ENCODE results near the gene TCFL5.

DNA sequence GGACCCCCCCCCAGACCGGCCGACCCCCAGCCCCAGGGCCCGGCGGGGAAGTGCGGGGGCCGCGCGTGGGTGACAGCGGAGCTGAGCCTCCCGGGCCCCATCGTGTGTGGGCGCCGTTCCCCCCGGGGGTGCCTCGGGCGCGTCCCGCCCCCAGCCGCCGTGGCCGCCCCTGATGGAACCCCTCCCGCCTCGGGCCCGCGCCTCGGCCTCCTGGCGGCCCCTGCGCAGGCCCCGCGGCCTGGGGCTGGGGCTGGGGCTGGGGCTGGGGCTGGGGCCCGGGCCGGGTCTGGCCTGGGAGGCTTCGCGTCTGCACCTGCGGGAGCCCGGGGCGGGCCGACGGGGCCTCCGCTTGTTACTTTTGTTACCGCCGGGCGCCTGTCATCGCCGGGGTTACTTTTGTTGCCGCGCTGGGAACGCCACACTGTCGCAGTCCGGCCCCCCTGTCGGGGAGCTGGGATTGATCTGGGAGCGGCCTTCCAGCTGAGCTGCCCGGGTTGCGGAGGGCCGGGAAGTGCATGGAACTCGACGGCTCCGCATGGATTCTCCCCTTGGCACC, 56.4 kb downstream of the TCFL5 start:
- TF ChIP-seq, protein P1, sequence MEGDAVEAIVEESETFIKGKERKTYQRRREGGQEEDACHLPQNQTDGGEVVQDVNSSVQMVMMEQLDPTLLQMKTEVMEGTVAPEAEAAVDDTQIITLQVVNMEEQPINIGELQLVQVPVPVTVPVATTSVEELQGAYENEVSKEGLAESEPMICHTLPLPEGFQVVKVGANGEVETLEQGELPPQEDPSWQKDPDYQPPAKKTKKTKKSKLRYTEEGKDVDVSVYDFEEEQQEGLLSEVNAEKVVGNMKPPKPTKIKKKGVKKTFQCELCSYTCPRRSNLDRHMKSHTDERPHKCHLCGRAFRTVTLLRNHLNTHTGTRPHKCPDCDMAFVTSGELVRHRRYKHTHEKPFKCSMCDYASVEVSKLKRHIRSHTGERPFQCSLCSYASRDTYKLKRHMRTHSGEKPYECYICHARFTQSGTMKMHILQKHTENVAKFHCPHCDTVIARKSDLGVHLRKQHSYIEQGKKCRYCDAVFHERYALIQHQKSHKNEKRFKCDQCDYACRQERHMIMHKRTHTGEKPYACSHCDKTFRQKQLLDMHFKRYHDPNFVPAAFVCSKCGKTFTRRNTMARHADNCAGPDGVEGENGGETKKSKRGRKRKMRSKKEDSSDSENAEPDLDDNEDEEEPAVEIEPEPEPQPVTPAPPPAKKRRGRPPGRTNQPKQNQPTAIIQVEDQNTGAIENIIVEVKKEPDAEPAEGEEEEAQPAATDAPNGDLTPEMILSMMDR (IDR thresholded peaks at IDR 0.05; ENCODE audit: borderline replicate concordance, extremely low read depth, low read length, poor library complexity, severe bottlenecking) = no peak
- TF ChIP-seq EZH2 (IDR thresholded peaks at IDR 0.05; ENCODE audit: borderline replicate concordance, low read depth, low read length, severe bottlenecking) = no peak

All from DND-41 (cell line).